Naive thymus-derived CD4-positive, alpha-beta T cell (primary cell): ENCODE measurements around the gene EDA2R. TPM values are rescaled to one million over a fixed set of nuclear protein-coding genes. Genes with fewer than 3 reads are reported as not detected.

Source experiments
- ATAC-seq: fragments of 150-1000 bp; cut with Tn5 transposase; 2 replicates; pipeline ENCODE4 v1.10.0; 2021; ENCODE audit warnings: mild to moderate bottlenecking, moderate library complexity
- CTCF ChIA-PET: fragments of 350-600 bp; sonication (Branson Sonifier 250); formaldehyde crosslinking; loops from one replicate; lab custom pipeline; 2021; ENCODE audit warnings: antibody characterized with exemption; lab: Charles Lee
- POLR2A ChIA-PET: fragments of 350-600 bp; sonication (Branson Sonifier 250); formaldehyde crosslinking; loops from one replicate; lab custom pipeline; 2021; ENCODE audit warnings: antibody characterized with exemption, inconsistent platforms; lab: Charles Lee
- DNase-seq, 9 donors: peaks; one replicate each; pipeline versions ENCODE4 v3.0.0 to v3.0.0-alpha.2; 2020 to 2022; ENCODE audit warnings: mixed read lengths in 1 of 9
- H3K27ac ChIP-seq: one replicate; pipeline ENCODE4 v1.7.0; 2013; ENCODE audit warnings: mild to moderate bottlenecking, low read depth, low read length, moderate library complexity
- H3K27me3 ChIP-seq, 2 donors: one replicate each; pipeline ENCODE4 v1.7.0; 2013; ENCODE audit warnings: low read length in 2 of 2, mild to moderate bottlenecking in 2 of 2, moderate library complexity in 2 of 2; ENCODE audit not compliant: control insufficient read depth in 2 of 2, insufficient read depth in 2 of 2
- H3K36me3 ChIP-seq, 3 experiments: 1 replicate in 2 of 3; 2 replicates in 1 of 3; pipeline ENCODE4 v1.7.0; 2013; ENCODE audit warnings: low read length in 3 of 3, mild to moderate bottlenecking in 3 of 3, moderate library complexity in 1 of 3; ENCODE audit not compliant: insufficient read depth in 3 of 3, control insufficient read depth in 2 of 3
- H3K4me1 ChIP-seq, 2 donors: one replicate each; pipeline ENCODE4 v1.7.0; 2013; ENCODE audit warnings: low read length in 2 of 2, mild to moderate bottlenecking in 2 of 2, moderate library complexity in 1 of 2; ENCODE audit not compliant: control insufficient read depth in 2 of 2, insufficient read depth in 2 of 2
- H3K4me3 ChIP-seq: 2 replicates; pipeline ENCODE4 v1.7.0; 2013; ENCODE audit warnings: mild to moderate bottlenecking, low read length
- H3K9me3 ChIP-seq, 3 experiments: 1 replicate in 2 of 3; 2 replicates in 1 of 3; pipeline ENCODE4 v1.7.0; 2013; ENCODE audit warnings: low read length in 3 of 3; ENCODE audit not compliant: control insufficient read depth in 2 of 3
- H3K27ac Mint-ChIP-seq, 9 donors: one replicate each; pipeline ENCODE4 v1.8.0; 2020 to 2022; ENCODE audit warnings: mixed read lengths in 9 of 9, mild to moderate bottlenecking in 8 of 9, moderate library complexity in 5 of 9, inconsistent platforms in 2 of 9
- H3K27me3 Mint-ChIP-seq, 5 donors: one replicate each; pipeline ENCODE4 v1.8.0; 2021 to 2022; ENCODE audit warnings: mixed read lengths in 5 of 5, mild to moderate bottlenecking in 1 of 5
- H3K36me3 Mint-ChIP-seq, 5 donors: one replicate each; pipeline ENCODE4 v1.8.0; 2020 to 2022; ENCODE audit warnings: mixed read lengths in 5 of 5, mild to moderate bottlenecking in 3 of 5, inconsistent platforms in 1 of 5
- H3K4me1 Mint-ChIP-seq, 7 donors: one replicate each; pipeline ENCODE4 v1.8.0; 2020 to 2022; ENCODE audit warnings: mixed read lengths in 7 of 7, mild to moderate bottlenecking in 3 of 7, inconsistent platforms in 1 of 7
- H3K4me3 Mint-ChIP-seq, 10 donors: one replicate each; pipeline ENCODE4 v1.8.0; 2020 to 2022; ENCODE audit warnings: mild to moderate bottlenecking in 10 of 10, mixed read lengths in 10 of 10, moderate library complexity in 6 of 10, inconsistent platforms in 2 of 10
- H3K9me3 Mint-ChIP-seq, 11 donors: one replicate each; pipeline ENCODE4 v1.8.0; 2020 to 2022; ENCODE audit warnings: mixed read lengths in 11 of 11, mild to moderate bottlenecking in 4 of 11, inconsistent platforms in 1 of 11, moderate library complexity in 1 of 11
- intact Hi-C, 2 donors: fragments of 100-400 bp; cut with micrococcal nuclease; formaldehyde crosslinking; loops; one replicate each; pipeline ENCODE4 v1.15.1; 2023
- polyA plus RNA-seq, 2 donors: library from polyadenylated mRNA; unstranded; fragments of 300-500 nt; fragmentation: Illumina TruSeq; gene quantifications; one replicate each; pipeline ENCODE4 v1.2.3, GENCODE V29; 2021
- total RNA-seq, 6 experiments: library from RNA in 5 of 6; stranded (reverse) in 5 of 6; gene quantifications; 1 replicate in 5 of 6; 2 replicates in 1 of 6; pipeline ENCODE4 v1.2.3 and lab custom pipeline; 2021 to 2026

EDA2R gene, protein sequence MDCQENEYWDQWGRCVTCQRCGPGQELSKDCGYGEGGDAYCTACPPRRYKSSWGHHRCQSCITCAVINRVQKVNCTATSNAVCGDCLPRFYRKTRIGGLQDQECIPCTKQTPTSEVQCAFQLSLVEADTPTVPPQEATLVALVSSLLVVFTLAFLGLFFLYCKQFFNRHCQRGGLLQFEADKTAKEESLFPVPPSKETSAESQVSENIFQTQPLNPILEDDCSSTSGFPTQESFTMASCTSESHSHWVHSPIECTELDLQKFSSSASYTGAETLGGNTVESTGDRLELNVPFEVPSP
- total RNA-seq (1 to 10 TPM in 1 of 5 experiments, under 1 TPM in 3, not detected in 1; 0.19 to 5.8 (median 0.61) TPM), polyA plus RNA-seq (under 1 TPM in 1 of 2 donors, not detected in 1; 0.22 TPM), total RNA-seq (lab: John Stamatoyannopoulos, UW) (not detected)

DNA sequence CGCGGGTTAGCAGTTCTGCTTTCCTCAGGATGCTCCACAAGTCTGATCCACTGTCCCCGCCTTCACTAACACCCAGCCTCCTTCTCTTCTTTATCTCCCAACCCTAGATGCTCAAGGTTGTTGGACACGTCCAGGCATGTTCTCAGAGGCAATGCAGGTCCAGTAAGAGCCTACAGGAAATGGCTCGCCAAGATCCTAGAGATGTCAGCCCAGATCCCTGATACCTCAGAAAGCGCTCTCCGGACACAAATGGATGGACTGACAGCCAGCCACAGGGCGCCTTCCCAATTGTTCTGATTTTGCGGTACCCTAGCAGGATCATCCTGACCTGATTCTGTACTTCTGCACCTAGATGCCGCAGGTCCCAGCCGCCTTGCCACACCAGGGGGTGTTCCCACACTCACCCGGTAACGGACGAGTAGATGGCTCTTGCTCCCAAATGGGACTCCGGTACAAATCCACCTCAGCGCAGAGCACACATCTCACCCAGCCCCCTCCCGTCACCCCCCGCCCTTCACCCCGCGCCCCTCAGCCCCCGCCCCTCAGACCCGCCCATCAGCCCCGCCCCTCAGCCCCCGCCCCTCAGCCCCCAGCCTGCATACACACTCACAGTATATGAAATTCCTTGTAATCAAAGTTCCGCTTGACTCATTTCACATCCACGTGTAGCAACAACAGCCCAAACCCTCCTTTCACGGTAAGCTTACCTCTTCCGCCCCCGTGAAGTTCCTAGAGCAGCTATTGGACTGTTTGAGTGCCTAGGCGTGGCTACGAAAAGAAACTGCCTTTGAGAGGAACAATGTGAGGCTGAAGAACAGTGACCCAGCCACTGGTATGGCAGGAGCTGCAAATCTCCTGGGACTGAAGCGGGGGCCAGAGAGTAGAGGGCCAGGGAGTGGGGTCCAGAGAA, at the start of gene EDA2R:
TSS of gene EDA2R (minus strand) at position 488 of the 910 bp plus-strand sequence. CDS start 23,058 bp downstream, outside the sequence.
- H3K27me3 ChIP-seq, result no peaks in the 10 kb centered on the region
- H3K27ac ChIP-seq, result no peak within 1 kb of the TSS
- peaks cover 4 to 17% (median 9%) of the 10 kb centered on the region in 7 donors for H3K4me1 Mint-ChIP-seq
- H3K27me3 Mint-ChIP-seq, result peaks cover 0 to 7% (median 0%) of the 10 kb centered on the region in 5 donors
- ATAC-seq (peak; percentile 76), DNase-seq (peak in 7 of 9 donors; percentile 4 to 29 (median 12))
- H3K9me3 ChIP-seq, result no peaks in the 10 kb centered on the region
- ChIA-PET CTCF (interaction anchor here (0.6 kb wide), 1 partner anchor 93 kb away, joined by 4 read pairs; no protein-coding TSS in a partner anchor), POLR2A (no interaction called here)
- no peaks in the 10 kb centered on the region for H3K36me3 ChIP-seq
- peak within 1 kb of the TSS in 3 of 9 donors; percentile 39 to 75 (median 61) for H3K27ac Mint-ChIP-seq
- no peaks in the 10 kb centered on the region for H3K9me3 Mint-ChIP-seq
- no peaks in the 10 kb centered on the region for H3K4me1 ChIP-seq
- intact Hi-C loops, result no loop called here
- H3K4me3 ChIP-seq, result no peak within 1 kb of the TSS
- H3K36me3 Mint-ChIP-seq, result peaks cover 0 to 3% (median 0%) of the 10 kb centered on the region in 5 donors
- peak within 1 kb of the TSS; percentile 64 to 90 (median 72) for H3K4me3 Mint-ChIP-seq

DNA sequence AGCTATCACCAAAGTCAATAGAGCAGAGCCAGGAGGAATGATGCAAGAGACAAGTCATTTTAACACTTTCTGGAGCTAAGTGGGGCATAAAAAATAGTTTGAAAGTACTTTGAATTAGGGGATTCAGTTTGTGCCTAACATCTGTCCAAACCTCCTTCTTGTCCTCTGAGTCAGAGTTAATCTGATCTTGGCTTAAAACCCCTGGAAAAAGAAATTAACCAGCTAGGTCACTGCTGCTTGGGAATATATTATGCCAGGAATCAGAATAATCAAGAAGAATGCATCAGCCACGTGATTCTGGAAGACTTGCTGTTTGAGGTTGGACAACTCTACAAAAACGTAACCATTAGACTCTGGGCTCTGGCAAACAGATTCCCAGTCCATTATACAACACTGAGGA, 45.3 kb upstream of the EDA2R start:
- H3K27ac Mint-ChIP-seq, result no peak overlapping the region
- Histone ChIP-seq H3K27me3 (no peaks in the 10 kb centered on the region), H3K4me1 (no peaks in the 10 kb centered on the region), H3K36me3 (no peaks in the 10 kb centered on the region), H3K9me3 (no peaks in the 10 kb centered on the region), H3K4me3 (no peak overlapping the region), H3K27ac (no peak overlapping the region)
- no peaks in the 10 kb centered on the region for H3K4me1 Mint-ChIP-seq
- H3K27me3 Mint-ChIP-seq, result peaks cover 0 to 12% (median 3%) of the 10 kb centered on the region in 5 donors
- ATAC-seq, result no peak
- CTCF ChIA-PET, result no interaction called here
- POLR2A ChIA-PET, result no interaction called here
- no peaks in the 10 kb centered on the region for H3K36me3 Mint-ChIP-seq
- H3K9me3 Mint-ChIP-seq, result peaks cover 0 to 9% (median 0%) of the 10 kb centered on the region in 11 donors
- intact Hi-C loops, result no loop called here
- no peak for DNase-seq
- no peak overlapping the region for H3K4me3 Mint-ChIP-seq

DNA sequence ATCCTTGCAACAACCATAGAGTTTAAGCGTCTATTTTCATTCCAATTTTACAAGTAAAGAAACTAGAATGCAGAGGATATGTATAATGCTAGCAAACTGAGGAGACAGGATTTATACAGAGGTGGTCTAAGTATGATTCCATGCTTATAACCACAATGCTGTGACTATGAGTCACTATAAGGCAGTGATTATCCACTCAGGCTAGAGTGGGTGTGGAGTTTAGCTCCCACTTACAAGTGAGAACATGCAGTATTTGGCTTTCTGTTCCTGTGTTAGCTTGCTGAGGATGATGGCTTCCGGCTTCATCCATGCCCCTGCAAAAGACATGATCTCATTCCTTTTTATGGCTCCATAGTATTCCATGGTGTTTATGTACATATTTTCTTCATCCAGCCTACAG, 41.6 kb upstream of the EDA2R start:
- H3K9me3 ChIP-seq, result no peaks in the 10 kb centered on the region
- Mint-ChIP-seq H3K36me3 (no peaks in the 10 kb centered on the region), H3K27me3 (peaks cover 0 to 12% (median 8%) of the 10 kb centered on the region in 5 donors), H3K27ac (no peak overlapping the region), H3K4me3 (no peak overlapping the region), H3K9me3 (no peaks in the 10 kb centered on the region), H3K4me1 (no peaks in the 10 kb centered on the region)
- no peaks in the 10 kb centered on the region for H3K4me1 ChIP-seq
- no peak overlapping the region for H3K4me3 ChIP-seq
- ChIA-PET CTCF (no interaction called here), POLR2A (no interaction called here)
- ATAC-seq, result no peak
- no peak overlapping the region for H3K27ac ChIP-seq
- DNase-seq, result no peak
- no peaks in the 10 kb centered on the region for H3K27me3 ChIP-seq
- no peaks in the 10 kb centered on the region for H3K36me3 ChIP-seq
- intact Hi-C loops, result no loop called here

DNA sequence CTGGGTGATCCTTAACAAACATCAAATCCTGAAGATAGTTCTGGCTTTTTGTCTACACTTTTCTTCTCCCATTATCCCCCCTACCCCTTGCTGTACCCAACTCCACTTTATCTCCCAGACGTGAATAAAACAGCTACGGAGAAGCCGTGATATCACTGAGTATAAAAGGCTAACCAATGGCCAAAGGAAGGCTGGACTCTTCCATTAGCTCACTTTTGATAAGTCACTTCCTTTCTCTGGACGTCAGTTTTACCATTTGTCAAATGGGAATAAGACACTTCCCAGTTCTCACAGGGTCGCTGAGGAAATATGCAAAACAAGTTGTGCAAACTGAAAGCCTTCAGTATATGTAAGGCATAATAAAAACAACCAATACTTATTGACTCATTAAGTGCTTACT, 38.6 kb upstream of the EDA2R start:
- no peaks in the 10 kb centered on the region for H3K4me1 ChIP-seq
- Mint-ChIP-seq H3K27ac (no peak overlapping the region), H3K9me3 (peaks cover 0 to under 1% (median 0%) of the 10 kb centered on the region in 11 donors), H3K4me1 (no peaks in the 10 kb centered on the region), H3K4me3 (no peak overlapping the region), H3K36me3 (no peaks in the 10 kb centered on the region), H3K27me3 (peaks cover 0 to 8% (median 5%) of the 10 kb centered on the region in 5 donors)
- DNase-seq, result no peak
- H3K27me3 ChIP-seq, result no peaks in the 10 kb centered on the region
- no peak overlapping the region for H3K27ac ChIP-seq
- H3K9me3 ChIP-seq, result no peaks in the 10 kb centered on the region
- H3K4me3 ChIP-seq, result no peak overlapping the region
- ChIA-PET CTCF (no interaction called here), POLR2A (no interaction called here)
- intact Hi-C loops, result no loop called here
- no peaks in the 10 kb centered on the region for H3K36me3 ChIP-seq
- no peak for ATAC-seq

DNA sequence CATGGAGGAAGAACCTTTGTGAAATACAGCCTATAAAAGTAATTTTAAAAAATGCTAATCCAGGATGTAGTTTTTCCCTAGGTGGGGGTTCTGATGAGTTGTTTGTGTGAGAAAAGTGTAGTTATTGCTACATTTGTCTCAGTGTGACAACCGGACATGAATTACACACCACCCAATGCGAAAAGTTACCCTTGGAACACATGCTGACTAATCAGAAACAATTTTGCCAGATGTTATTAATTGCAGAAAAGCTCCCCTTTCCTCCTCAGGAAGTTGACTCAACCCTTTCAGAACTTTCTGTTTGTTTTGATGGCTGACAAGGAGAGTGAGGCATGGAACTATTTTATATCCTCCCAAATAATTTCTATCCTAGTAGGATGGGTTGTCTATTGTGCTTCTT, 38.1 kb upstream of the EDA2R start:
- ChIA-PET POLR2A (no interaction called here), CTCF (no interaction called here)
- H3K27ac Mint-ChIP-seq, result no peak overlapping the region

DNA sequence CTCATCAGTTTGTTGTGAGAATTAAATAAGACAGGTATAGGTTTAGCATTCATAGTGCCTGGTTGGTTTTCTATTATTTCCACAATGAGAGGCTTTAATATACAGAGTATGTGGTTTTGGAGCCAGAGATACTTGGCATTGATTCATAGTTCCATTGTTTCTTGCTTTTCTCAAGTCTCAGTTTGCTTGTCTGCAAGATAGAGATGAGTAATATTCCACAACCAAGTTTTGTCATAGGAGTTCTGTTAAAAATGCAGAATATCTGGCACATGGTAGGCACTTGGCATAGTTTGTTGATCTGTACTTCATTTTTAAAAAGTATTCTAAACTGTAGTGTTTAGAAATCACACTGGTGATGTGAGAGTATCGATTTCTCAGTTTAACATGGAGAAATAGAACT, 37.5 kb upstream of the EDA2R start:
- ATAC-seq, result no peak

More for the DNA sequence above, 38.1 kb upstream of the EDA2R start:
- H3K36me3 Mint-ChIP-seq, result no peaks in the 10 kb centered on the region
- no peaks in the 10 kb centered on the region for H3K4me1 ChIP-seq
- H3K27ac ChIP-seq, result no peak overlapping the region
- H3K4me1 Mint-ChIP-seq, result no peaks in the 10 kb centered on the region
- ATAC-seq (no peak), DNase-seq (no peak)
- H3K36me3 ChIP-seq, result no peaks in the 10 kb centered on the region
- no peaks in the 10 kb centered on the region for H3K9me3 ChIP-seq
- intact Hi-C loops, result no loop called here
- H3K4me3 ChIP-seq, result no peak overlapping the region
- no peak overlapping the region for H3K4me3 Mint-ChIP-seq
- peaks cover 0 to 5% (median 0%) of the 10 kb centered on the region in 11 donors for H3K9me3 Mint-ChIP-seq
- H3K27me3 ChIP-seq, result no peaks in the 10 kb centered on the region
- H3K27me3 Mint-ChIP-seq, result peaks cover 0 to 8% (median 5%) of the 10 kb centered on the region in 5 donors

More for the DNA sequence above, 37.5 kb upstream of the EDA2R start:
- intact Hi-C loops, result no loop called here
- CTCF ChIA-PET, result no interaction called here
- Mint-ChIP-seq H3K27me3 (peaks cover 0 to 8% (median 0%) of the 10 kb centered on the region in 5 donors), H3K9me3 (peaks cover 0 to 11% (median 0%) of the 10 kb centered on the region in 11 donors), H3K4me3 (no peak overlapping the region), H3K36me3 (no peaks in the 10 kb centered on the region), H3K4me1 (no peaks in the 10 kb centered on the region), H3K27ac (no peak overlapping the region)
- Histone ChIP-seq H3K9me3 (no peaks in the 10 kb centered on the region), H3K27me3 (no peaks in the 10 kb centered on the region), H3K36me3 (no peaks in the 10 kb centered on the region), H3K27ac (no peak overlapping the region), H3K4me3 (no peak overlapping the region), H3K4me1 (no peaks in the 10 kb centered on the region)
- POLR2A ChIA-PET, result no interaction called here
- no peak for DNase-seq
